Jurkat, Clone E6-1 (cell line): ENCODE measurements around the gene NNAT.

ENCODE experiments used
- DNase-seq: peaks from one replicate; pipeline ENCODE4 v3.0.0-alpha.2; 2011; ENCODE audit warnings: low read depth, low spot score
- H3K4me3 ChIP-seq: 2 replicates; pipeline ENCODE4 v1.5.1; 2011; ENCODE audit warnings: mild to moderate bottlenecking, low read length, control low read depth, moderate library complexity

NNAT gene

DNA sequence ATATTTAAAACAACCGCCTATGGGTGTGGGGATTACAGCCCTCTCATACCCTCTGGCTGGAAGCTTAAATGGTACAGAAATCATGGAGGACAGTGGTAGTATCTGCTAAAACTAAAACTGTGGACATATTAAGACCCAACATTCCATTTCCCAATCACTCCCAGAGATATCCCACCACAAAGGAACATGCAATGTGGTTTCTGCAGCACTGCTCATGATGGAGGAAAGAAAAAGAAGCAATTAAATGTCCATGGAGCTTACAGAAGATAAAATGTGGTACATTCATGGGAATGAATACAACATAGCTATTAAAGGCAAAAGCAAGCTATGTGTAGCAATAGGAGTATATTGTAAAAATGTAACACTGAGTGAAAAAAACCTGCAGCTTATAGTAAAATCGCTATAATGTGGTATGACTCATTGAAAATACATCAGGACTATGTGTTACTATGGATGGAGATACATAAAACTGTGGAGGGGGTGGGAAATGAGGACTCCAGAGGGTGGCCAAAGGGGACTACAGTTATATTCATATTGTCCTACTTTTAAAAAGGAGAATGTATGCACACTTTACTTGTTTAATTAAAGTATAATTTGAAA lies 22.9 kb upstream of the NNAT start:
- DNase-seq, result no peak
- H3K4me3 ChIP-seq, result no peak overlapping the region

- DNase-seq, result no peak
- H3K4me3 ChIP-seq, result no peak overlapping the region
These were observed 20.7 kb upstream of the NNAT start for GRCh38 chr20:37500311-37500710.

- no peak overlapping the region for H3K4me3 ChIP-seq
- no peak for DNase-seq
These were observed 19.1 kb upstream of the NNAT start for GRCh38 chr20:37501940-37502339.

GRCh38 chr20:37502654-37503053 lies 18.4 kb upstream of the NNAT start:
- DNase-seq, result no peak
- no peak overlapping the region for H3K4me3 ChIP-seq

GRCh38 chr20:37503256-37503927 lies 17.7 kb upstream of the NNAT start:
- DNase-seq, result no peak
- H3K4me3 ChIP-seq, result no peak overlapping the region

- DNase-seq, result no peak
- no peak overlapping the region for H3K4me3 ChIP-seq
These were observed 16.5 kb upstream of the NNAT start for GRCh38 chr20:37504404-37505096.

GRCh38 chr20:37505263-37506151 lies 15.5 kb upstream of the NNAT start:
- H3K4me3 ChIP-seq, result no peak overlapping the region
- no peak for DNase-seq

DNA sequence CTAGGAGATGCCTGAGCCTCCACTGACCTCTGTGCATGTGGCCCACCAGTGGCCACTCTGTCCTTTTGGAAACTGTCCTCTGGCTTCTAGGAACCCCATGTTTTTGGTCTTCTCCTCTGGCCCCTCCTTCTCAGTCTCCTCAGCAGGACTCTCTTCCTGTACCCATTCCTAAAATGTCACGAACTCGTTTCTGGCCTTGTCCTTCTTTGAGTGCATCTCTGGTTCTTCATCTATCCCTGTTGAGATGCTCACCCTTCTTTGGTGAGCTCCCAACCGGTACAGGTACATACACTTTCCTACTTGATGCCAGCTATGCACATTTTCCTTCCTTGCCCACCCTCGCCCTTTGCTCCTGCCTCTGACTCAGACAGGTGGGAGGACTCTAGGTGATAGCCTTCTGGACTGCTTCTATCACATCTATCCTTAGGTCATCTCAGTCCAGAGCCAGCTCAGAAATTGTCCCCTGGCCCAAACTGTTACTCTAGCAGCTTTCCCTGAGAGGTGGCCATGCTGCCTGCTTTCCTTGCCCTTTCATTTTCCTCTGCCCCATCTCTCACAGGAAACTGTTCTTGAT lies 14.8 kb upstream of the NNAT start:
- no peak overlapping the region for H3K4me3 ChIP-seq
- no peak for DNase-seq

DNA sequence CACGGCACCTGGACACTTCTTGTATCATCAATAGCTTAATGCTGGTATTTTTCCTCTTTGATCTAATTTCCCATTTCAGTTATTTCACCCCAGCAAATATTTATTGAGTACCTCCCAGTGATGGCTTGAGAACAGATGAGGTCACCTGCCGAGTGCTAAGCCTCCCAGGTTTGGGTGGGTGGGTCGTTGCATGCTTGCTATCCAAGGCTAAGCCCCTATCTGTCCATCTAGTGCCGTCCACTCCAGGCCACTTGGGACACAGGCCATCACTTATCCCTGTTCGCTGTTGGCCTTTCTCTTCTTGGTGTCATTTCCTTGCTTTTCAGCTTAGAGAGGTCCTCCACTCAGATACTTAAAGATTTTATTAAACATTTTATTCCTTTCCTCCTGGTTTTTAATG lies 10.8 kb upstream of the NNAT start:
- DNase-seq, result no peak
- no peak overlapping the region for H3K4me3 ChIP-seq

- H3K4me3 ChIP-seq, result no peak overlapping the region
- no peak for DNase-seq
These were observed 9.3 kb upstream of the NNAT start for GRCh38 chr20:37511610-37512275.

GRCh38 chr20:37513779-37514359 lies 7.2 kb upstream of the NNAT start:
- no peak overlapping the region for H3K4me3 ChIP-seq
- no peak for DNase-seq

DNA sequence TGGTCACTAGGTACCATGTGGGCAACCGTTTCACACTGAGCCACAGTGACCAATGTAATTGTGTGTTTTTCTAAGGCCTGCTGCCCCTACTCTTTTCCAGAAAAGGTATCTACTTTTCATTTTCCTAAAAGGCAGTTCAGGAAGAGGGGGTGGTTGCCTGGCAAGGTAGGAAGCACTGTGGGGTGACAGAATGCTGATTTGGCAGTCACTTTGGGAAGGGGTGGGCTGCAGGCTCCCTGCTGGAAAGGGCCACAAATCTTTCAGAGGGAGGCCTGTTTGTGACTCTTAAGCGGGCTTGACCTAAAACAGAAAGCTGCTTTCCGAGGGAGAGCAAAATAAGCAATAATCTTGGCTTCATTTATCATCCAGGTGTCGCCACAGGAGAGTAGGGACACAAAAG lies 5.2 kb upstream of the NNAT start:
- no peak overlapping the region for H3K4me3 ChIP-seq
- DNase-seq, result no peak

DNA sequence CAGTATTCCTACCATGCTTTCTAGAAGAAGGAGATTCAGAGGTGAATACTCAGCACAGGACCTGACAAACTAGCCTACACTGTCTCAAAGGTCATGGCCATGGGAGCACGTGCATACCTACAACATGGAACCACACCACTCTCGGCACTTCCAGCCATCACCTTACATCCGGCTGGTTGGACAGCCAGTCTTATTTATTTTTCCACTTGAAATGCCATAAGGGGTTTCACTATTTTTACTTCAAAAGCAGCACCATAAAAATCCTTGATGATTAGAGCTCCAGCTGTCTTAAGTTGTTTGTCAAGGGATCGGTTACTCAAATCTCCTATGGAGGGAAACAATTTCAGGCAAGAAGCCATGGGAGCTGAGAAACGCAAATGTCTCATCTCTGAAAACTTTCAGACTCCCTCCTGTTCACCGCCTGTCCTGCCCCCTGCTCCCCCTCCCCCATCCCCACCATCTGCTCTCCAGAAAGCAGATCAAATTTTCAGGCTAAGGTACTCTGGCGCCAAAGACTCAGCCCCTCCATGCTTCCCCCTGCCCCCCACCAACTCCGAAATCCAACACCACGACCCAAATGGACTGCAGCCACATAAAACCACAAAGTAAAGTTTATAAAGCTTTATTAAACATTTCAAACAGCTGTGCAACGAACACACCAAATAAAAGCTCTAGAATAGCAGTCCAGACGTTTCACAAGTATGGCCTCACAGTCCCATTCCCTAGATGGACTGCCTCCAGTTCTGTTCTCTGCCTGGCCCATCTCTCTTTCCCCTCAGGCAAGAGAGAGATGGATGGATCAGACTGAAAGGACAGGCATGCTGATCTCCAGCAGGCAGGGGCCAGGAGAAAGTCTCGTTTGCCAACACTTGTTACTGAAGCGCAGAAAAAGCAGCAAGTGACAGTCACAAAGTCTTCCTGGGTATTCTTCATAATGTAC lies 4.0 kb upstream of the NNAT start:
- no peak for DNase-seq
- no peak overlapping the region for H3K4me3 ChIP-seq

- H3K4me3 ChIP-seq, result no peak overlapping the region
- DNase-seq, result no peak
These were observed 3.0 kb upstream of the NNAT start for GRCh38 chr20:37518059-37518458.

- no peak overlapping the region for H3K4me3 ChIP-seq
- no peak for DNase-seq
These were observed 2.2 kb upstream of the NNAT start for GRCh38 chr20:37518606-37519507.

GRCh38 chr20:37519508-37520418 lies 1.3 kb upstream of the NNAT start:
- DNase-seq, result no peak

More at GRCh38 chr20:37519508-37520418, 1.3 kb upstream of the NNAT start:
- no peak overlapping the region for H3K4me3 ChIP-seq
